Dedifferentiated amniotic fluid mesenchymal stem cell (primary cell): ENCODE data around the gene CPNE2.
"Not testable (repeated sequence)": the region's sequence is repeated elsewhere in the genome, so short reads cannot be mapped to it uniquely, and the experiment has no call there.

ENCODE experiments used
- DNase-seq: peaks from one replicate; pipeline ENCODE4 v3.0.0-alpha.2; 2016; ENCODE audit errors: extremely low spot score

CPNE2 gene

DNA sequence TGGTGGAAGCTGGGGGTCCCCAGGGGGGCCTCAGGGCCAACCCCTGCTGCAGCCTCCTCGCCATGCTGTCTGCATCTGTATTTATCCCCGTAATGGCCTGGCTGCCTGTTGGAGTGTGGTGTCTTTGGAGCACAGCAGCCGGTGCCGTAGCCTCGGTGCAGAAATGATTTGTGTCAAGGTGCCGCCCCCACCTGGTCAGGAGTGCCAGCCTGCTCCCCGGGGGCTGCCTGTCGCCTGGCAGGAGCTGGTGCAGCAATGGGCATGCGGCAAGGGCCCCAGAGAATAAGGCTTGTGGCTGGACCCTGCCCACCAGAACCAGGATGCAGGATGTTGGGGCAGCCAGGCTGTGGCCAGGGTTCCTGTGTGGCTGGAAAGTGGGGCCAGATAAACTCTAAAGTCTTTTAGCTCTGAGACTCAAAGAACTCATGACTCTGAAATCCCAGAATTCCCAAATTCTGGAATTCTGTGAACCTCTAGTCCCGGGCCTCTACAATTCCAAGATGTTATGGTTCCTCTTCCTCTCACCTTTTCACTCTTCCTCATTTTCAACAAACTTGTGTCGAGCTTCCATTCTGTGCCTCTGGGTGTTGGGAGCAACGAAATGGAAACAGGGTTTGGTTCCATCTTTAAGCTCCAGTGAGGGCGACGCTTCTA is 5.9 kb downstream of the CPNE2 start:
- no peak for DNase-seq

DNA sequence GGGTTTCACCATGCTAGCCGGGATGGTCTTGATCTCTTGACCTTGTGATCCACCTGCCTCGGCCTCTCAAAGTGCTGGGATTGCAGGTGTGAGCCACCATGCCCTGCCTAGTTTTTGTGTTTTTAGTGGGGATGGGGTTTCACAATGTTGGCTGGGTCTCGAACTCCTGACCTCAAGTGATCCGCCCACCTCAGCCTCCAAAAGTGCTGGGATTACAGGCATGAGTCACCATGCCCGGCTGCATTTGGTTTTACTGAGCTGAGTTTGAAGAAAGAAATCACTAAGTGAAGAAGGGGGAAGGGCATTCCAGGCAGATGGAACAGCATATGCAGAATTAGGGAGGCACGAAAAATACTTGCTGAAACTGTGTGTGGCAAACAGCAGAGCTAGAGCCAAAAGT is 7.6 kb downstream of the CPNE2 start:
- not testable (repeated sequence) for DNase-seq

DNA sequence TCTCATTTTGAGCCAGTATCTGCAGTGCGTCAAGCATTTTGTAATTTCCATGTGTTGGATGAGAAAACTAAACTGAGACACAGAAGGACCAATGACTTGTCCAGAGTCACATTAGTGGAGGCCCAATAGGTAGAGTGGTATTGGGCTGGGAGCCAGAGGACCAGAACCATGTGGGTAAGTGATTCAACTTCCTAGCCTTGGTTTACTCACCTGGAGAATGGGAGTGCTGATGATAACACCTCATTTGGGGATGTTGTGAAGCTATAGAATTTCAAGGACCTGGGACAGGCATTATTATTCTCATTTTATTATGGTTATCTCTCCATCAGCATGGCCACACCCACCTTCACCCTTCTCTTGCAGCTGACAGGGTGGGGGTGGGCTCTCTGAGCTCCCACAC is 8.1 kb downstream of the CPNE2 start:
- DNase-seq, result no peak

DNA sequence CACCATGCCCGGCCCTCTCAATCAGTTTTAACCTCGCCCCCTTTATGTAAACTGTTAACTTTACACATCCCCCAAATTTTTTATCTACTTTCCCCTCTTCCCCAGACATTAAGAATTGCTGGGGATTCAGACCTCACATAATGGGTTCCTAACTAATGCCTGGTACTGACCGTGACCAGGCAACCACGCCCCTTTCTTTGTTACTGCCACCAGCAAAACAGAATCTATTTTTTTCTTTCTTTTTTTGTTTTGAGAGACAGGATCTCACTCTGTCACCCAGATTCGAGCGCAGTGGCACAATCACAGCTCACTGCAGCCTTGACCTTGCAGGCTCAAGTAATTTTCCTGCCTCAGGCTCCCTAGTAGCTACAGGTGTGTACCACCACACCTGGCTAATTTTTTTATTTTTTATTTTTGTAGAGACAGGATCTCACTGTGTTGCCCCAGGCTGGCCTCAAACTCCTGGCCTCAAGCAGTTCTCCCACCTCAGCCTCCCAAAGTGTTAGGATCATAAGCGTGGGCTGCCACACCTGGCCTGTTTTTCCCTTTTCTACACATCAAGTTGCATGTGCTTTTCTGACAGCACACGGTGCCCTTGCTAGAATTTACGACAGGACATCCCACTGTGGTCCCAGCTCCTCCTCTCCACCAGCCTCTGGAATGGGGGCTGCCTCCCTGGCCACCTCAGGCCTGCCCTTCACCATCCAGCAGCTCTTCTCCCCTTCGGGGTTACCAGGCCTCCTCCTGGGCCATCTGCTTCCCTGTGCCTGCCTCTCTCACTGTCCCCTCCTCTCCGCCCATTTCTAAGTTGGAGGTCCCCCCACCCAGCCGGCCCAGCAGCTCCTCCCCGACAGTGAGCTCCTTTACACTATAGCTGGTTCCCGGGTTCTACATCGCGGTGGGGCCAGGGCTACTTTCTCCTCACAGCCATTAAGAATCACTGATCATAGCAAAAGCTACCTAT is 10.8 kb downstream of the CPNE2 start:
- DNase-seq, result no peak

DNA sequence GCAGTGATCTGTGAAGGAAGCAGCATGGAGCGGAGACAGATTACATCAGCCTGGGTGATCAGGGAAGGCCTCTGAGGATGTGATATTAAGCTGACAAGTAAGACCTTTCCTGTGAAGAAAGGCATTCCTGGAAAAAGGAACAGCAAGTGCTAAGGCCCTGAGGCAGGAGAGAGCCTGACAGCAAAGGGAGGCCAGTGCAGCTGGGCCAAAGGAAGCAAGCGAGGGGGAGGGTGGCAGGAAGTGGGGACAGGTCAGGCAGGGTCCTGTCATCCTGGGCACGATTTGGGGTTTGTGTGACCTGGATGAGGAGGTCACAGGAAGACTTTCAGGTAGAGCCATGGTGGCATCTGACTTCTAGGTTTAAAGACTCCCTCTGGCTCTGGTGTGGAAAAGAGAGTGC is 12.3 kb downstream of the CPNE2 start:
- DNase-seq, result no peak

DNA sequence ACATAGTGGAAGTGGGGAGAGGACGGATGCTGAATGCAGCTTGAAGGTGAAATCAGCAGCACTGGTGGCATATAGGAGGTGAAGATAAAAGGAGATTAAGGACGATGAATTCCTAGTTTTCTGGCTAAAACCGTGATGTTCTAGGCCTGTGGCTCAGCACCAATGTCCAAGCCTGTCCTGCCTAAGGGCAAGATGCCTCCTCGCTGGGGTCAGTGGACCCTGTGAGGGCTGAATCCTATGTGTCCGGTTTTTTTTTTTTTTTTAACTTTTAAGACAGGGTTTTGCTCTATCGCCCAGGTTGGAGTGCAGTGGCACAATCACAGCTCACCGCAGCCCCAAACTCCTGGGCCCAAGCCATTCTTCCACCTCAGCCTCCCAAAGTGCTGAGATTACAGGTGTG is 12.8 kb downstream of the CPNE2 start:
- no peak for DNase-seq

DNA sequence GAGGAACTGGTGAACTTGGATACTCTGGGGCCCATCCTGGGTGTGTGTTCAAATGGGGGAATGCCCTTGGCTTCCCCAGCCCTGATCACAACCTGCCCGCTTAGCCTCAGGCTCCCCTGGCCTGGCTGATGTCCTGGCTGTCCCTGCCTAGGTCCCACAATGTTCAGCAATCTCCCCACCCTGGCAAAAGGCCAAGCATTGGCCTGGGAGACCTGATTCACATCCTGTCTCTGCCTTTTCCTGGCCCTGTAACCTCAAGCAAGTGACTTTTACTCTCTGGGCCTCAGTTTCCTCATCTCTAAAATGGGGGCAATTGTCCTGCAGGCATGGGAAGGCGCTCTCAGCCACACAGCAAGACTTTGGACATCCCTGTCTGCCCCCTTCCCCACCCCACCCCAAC is 14.4 kb downstream of the CPNE2 start:
- DNase-seq, result no peak

DNA sequence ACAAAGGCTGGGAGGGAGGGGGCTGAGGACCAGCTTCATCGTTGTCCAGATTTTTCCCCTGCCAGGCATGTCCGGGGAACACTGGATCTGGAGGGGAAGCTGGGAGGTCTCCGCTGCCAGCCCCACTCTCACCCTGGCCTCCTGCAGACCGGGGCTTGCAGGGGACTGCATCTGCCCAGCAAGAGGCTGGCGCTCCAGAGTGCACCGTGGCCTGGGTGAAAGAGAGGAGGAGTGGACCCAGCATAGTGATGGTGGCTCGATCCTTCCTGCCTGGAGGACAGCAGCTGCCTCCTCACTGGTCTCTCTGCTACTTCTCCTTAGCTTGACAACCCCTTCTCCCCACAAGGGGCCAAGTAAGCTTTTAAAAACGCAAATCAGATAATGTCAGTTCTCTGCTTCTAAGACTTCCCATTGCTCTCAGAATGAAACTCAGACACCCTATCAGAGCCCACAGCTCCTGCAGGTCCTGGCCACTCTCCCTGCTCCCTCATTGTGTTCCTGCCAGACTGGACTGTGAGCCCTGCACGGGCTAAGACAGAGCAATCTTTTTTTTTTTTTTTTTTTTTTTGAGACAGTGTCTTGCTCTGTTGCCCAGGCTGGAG is 15.0 kb downstream of the CPNE2 start:
- no peak for DNase-seq

DNA sequence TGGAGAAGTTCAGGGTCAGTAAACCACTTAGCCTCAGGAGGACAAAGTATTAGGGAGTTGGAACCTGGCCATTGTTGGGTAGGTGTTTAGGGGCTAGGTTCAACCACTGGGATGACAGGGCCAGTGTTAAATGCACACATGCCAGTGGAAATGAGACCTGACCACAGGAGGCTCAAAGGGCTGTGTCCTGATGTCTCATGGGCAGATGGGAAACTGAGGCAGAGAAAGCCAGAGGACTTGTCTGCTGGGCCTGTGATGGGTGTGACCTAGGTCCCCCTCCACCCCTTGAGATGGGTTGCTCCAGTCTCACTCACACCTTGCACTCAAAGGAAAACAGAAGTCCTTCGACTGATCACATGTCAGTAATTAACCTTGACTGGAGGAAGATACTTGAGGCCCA is 16.0 kb downstream of the CPNE2 start:
- no peak for DNase-seq

DNA sequence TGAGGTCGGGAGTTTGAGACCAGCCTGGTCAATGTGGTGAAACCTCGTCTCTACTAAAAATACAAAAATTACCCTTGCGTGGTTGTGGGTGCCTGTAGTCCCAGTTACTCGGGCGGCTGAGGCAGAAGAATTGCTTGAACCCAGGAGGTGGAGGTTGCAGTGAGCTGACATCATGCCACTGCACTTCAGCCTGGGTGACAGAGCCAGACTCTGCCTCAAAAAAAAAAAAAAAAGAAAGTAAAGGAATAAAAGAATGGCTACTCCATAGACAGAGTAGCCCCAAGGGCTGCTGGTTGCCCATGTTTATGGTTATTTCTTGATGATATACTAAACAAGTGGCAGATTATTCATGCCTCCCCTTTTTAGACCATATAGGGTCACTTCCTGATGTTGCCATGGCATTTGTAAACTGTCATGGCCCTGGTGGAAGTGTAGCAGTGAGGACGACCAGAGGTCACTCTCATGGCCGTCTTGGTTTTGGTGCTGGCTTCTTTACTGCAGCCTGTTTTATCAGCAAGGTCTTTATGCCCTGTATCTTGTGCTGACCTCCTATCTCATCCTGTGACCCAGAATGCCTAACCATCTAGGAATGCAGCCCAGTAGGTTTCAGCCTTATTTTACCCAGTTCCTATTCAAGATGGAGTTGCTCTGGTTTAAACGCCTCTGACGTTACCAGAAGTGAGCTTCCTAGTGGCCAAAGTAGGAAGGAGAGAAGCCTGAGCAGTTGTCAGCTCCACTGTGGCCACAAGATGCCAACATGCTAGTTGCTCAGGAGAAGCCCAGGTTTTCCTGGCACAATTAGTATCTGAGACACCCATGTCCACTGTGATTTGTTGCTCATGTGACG is 17.1 kb downstream of the CPNE2 start:
- DNase-seq, result not testable (repeated sequence)

DNA sequence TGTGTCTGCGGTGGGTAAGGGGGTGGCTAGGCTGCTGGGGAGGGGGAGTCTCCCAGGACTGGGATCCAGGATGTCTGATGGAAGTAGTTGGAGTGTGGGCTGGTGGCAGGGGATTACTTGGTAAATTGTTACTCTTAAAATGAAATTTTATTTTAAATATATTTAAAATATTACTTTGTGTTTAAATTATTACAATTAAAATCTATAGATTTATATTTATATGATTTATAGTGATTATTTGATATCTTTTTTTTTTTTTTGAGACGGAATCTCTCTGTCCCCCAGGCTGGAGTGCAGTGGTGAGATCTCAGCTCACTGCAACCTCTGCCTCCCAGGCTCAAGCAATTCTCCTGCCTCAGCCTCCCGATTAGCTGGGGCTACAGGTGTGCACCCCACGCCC is 18.6 kb downstream of the CPNE2 start:
- no peak for DNase-seq

DNA sequence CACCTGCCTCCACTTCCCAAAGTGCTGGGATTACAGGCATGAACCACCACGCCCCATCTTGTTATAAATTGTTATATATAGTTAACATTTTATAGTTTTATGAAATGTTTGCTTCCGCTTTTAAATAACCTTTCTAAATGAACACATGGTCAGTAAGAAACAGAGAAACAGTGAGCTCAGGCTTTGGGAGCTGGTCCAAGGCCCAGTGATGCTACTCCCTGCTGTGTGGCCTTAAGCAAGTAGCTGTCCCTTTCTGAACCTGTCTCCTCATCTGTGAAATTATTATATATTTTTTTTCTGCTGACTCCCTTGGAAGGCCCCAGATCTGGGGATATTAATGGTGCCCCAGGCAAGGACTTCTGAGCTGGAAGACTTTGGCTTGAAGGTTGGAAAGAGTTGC is 19.0 kb downstream of the CPNE2 start:
- no peak for DNase-seq

DNA sequence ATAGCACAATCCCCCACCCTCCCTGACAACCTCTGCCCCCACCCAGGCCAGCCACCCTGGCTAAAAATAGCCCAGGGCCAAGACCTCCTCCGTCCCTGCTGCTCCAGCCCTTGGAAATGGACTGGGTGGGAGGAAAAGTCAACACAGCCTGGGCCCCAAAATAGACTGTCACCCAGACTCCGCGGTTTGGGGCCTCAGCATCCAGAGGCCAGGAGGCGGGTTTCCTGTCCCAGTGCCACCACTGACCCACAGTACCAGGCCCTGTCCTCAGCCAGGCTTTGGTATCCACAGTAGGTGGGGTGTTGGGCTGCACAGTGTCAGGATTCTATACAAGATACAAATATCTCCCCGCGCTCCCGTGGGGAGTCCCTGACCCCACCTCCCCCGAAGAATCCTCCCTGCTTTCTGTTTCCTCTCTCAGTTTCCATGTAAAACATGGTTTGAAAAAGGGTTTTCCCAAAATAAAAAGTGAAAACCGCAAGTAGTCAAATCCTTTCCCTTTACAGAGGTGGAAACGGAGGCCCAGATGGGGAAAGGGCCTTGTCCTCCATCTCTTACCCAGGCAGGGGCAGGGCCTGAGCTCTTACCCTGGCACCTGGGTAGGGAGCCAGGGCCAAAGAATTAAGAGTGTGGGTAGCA is 20.1 kb downstream of the CPNE2 start:
- no peak for DNase-seq

DNA sequence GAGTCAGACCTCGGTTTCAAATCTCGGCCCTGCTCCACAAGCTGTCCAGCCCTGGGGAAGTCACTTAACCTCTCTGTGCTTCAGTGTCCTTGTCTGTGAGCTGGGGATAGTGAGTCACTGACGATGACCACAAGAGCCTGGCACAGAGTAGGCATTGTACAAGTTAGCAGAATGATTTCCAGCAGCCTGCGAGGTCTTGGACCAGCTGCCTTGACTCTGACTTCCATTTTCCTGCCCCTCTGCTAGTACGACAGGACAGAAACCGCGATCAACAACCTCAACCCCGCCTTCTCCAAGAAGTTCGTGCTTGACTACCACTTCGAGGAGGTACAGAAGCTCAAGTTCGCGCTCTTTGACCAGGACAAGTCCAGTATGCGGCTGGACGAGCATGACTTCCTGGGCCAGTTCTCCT is 20.7 kb downstream of the CPNE2 start:
- no peak for DNase-seq

DNA sequence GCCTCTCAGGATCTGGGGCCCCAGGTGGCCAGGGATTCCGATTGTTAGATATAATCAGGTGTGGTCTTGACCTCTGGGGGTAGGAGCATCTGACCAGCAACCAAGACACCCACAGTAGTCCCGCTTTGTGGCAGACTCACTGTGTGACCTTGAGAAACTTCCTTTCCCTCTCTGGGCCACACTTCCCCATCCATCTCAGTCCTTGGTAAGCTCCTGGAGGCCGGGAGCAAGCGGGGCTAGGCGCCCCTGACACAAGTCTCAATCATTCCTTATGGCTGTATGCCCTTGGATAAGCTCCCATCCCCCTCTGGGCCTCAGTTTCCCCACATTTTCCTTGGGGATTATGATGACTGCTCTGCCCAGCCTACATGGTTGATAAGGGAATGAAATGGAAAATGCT is 21.3 kb downstream of the CPNE2 start:
- no peak for DNase-seq

DNA sequence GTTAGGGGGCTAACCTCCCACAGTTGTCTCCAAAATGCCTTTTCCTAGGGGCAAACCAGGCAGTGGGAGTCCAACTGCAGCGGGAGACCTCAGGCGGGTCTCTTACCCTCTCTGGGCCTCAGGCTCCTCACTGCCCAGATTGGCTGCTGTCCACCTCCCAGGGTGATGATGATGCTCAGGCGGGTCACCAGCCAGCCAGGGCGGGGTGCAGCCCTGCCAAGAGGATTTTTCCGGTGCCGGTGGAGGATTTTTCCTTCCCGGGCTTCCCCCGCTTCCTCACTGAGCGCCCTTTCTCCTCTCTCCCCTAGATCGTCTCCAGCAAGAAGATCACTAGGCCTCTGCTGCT is 22.8 kb downstream of the CPNE2 start:
- DNase-seq, result no peak

DNA sequence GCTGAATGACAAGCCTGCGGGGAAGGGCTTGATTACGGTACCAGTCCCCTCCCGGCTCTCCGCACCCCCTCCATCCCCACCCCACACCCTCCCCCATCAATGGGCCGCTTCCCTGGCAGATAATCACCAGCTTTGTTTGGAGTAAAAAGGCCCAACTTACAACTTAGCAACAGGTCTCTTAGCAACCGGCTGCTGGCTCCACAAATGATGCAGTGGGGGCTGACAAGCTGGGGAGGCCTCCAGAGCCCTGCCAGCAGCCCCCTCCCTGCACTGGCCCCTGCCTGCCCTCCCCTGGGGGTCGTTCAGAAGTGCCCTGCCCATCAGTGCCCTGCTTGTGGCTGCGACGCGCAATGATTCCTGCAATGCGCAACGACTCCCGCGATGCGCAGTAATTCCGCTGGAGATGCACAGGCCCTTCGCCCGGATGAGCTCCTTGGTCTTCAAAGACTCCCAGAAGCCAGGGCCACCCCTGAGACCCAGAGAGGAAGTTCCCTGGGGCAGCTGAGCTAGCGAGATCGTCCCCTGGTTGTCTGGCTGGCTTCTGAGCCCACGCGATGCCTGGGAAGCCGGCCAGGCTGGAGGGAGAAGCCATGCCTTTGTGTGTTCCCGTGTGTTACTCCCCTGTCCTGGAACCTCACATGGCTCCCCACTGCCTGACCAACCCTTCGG is 23.3 kb downstream of the CPNE2 start:
- DNase-seq, result no peak

DNA sequence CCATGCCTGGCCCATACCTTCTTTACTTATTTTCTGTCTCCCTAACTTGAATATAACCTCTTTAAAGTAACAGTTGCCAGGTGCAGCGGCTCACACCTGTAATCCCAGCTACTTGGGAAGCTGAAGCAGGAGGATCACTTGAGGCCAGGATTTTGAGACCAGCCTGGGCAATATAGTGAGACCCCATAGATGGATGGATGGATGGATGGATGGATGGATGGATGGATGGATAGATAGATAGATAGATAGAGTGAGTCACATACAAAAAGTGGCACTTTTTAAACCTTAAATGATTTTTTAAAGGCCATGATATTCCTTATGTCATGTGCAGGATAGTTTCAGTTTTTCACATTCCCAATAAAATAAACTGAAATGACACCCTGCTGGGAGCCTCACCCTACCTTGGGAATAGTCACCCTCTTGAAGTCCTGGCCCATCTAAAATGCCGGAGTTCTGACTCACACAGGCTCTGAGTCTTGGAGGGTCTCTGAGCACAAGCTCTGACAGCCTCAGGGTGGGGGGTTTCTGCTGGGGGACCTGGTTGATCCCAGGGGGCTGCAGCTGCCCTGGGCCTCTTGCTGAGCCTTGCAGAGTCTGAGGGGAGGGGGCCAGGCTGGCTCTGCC is 26.2 kb downstream of the CPNE2 start:
- no peak for DNase-seq

DNA sequence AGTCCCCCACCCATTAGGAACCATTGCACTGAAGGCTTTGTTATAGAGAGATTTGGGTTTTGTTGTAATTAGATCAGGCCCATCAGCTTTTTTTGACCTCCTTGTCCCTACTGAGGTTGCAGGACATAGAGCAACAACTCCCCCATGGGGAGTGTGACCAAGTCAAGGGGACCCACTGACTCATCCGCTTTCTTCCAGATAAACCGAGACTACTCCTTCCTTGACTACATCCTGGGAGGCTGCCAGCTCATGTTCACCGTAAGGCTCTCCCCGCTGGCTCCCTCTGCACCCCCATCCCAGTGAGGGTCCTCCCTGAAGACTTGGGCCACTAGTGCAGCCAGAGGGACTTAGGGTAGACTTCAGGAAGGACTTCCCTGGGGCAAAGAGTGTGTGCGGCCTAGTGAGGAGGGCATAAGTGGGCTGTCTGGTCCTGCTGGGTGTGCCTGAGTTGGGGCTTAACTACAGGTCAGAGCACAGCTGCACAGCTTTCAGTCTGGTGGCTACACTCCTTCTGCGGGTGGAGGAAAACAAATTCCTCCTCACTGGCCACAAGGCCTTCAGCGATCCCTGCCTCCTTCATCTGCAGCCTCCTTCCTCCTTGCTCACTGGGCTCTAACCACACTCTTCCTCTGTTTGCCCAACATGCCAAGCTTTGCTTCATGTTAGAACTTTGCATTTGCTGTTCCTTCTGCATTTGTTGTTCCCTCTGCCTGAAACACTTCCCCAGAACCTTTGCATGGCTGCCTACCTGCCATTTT is 31.0 kb downstream of the CPNE2 start:
- DNase-seq, result no peak
